ENCODE measurements around the gene TAOK3.

The TAOK3 gene

GRCh38 chr12:118160536-118160935, 212.2 kb downstream of the TAOK3 start:
- H3K36me3 ChIP-seq (ENCODE audit: control insufficient read depth in 2 of 2, insufficient read depth in 2 of 2, low read length in 2 of 2): peaks cover 50 to 54% of the 10 kb centered on the region in 2 donors
- H3K27me3 ChIP-seq (ENCODE audit: control insufficient read depth in 2 of 2, insufficient read depth in 2 of 2, low read length in 2 of 2): no peaks in the 10 kb centered on the region
- no peaks in the 10 kb centered on the region for H3K4me1 ChIP-seq (ENCODE audit: control insufficient read depth in 2 of 2, insufficient read depth in 2 of 2, low read length in 2 of 2)
- no peak overlapping the region for H3K27ac ChIP-seq (ENCODE audit: low read depth in 2 of 2, low read length in 2 of 2)
- no peak overlapping the region for H3K4me3 ChIP-seq (ENCODE audit: low read length in 2 of 2)
- no peaks in the 10 kb centered on the region for H3K9me3 ChIP-seq (ENCODE audit: control insufficient read depth in 2 of 2, low read length in 2 of 2)
- H3K9ac ChIP-seq (ENCODE audit: low read depth in 1 of 2, low read length in 2 of 2): no peak overlapping the region

GRCh38 chr12:118151755-118152154, 221.0 kb downstream of the TAOK3 start:
- H3K36me3 ChIP-seq (ENCODE audit: control insufficient read depth in 2 of 2, insufficient read depth in 2 of 2, low read length in 2 of 2): peaks cover 37% of the 10 kb centered on the region in 2 donors
- H3K9ac ChIP-seq (ENCODE audit: low read depth in 1 of 2, low read length in 2 of 2): no peak overlapping the region
- no peaks in the 10 kb centered on the region for H3K27me3 ChIP-seq (ENCODE audit: control insufficient read depth in 2 of 2, insufficient read depth in 2 of 2, low read length in 2 of 2)
- H3K27ac ChIP-seq (ENCODE audit: low read depth in 2 of 2, low read length in 2 of 2): no peak overlapping the region
- no peaks in the 10 kb centered on the region for H3K9me3 ChIP-seq (ENCODE audit: control insufficient read depth in 2 of 2, low read length in 2 of 2)
- H3K4me3 ChIP-seq (ENCODE audit: low read length in 2 of 2): no peak overlapping the region
- H3K4me1 ChIP-seq (ENCODE audit: control insufficient read depth in 2 of 2, insufficient read depth in 2 of 2, low read length in 2 of 2): no peaks in the 10 kb centered on the region

- H3K36me3 ChIP-seq (ENCODE audit: control insufficient read depth in 2 of 2, insufficient read depth in 2 of 2, low read length in 2 of 2): peaks cover 32 to 44% of the 10 kb centered on the region in 2 donors
- no peak overlapping the region for H3K9ac ChIP-seq (ENCODE audit: low read depth in 1 of 2, low read length in 2 of 2)
- no peaks in the 10 kb centered on the region for H3K27me3 ChIP-seq (ENCODE audit: control insufficient read depth in 2 of 2, insufficient read depth in 2 of 2, low read length in 2 of 2)
- H3K9me3 ChIP-seq (ENCODE audit: control insufficient read depth in 2 of 2, low read length in 2 of 2): no peaks in the 10 kb centered on the region
- no peak overlapping the region for H3K4me3 ChIP-seq (ENCODE audit: low read length in 2 of 2)
- no peak overlapping the region for H3K27ac ChIP-seq (ENCODE audit: low read depth in 2 of 2, low read length in 2 of 2)
- H3K4me1 ChIP-seq (ENCODE audit: control insufficient read depth in 2 of 2, insufficient read depth in 2 of 2, low read length in 2 of 2): no peaks in the 10 kb centered on the region
Observed at GRCh38 chr12:118150625-118151024, 222.1 kb downstream of the TAOK3 start.

GRCh38 chr12:118148287-118148686, 224.4 kb downstream of the TAOK3 start:
- H3K36me3 ChIP-seq (ENCODE audit: control insufficient read depth in 2 of 2, insufficient read depth in 2 of 2, low read length in 2 of 2): peaks cover 40 to 54% of the 10 kb centered on the region in 2 donors
- H3K4me1 ChIP-seq (ENCODE audit: control insufficient read depth in 2 of 2, insufficient read depth in 2 of 2, low read length in 2 of 2): no peaks in the 10 kb centered on the region
- H3K9me3 ChIP-seq (ENCODE audit: control insufficient read depth in 2 of 2, low read length in 2 of 2): no peaks in the 10 kb centered on the region
- no peaks in the 10 kb centered on the region for H3K27me3 ChIP-seq (ENCODE audit: control insufficient read depth in 2 of 2, insufficient read depth in 2 of 2, low read length in 2 of 2)
- H3K27ac ChIP-seq (ENCODE audit: low read depth in 2 of 2, low read length in 2 of 2): no peak overlapping the region
- no peak overlapping the region for H3K4me3 ChIP-seq (ENCODE audit: low read length in 2 of 2)
- H3K9ac ChIP-seq (ENCODE audit: low read depth in 1 of 2, low read length in 2 of 2): no peak overlapping the region

GRCh38 chr12:118145798-118146156, 226.9 kb downstream of the TAOK3 start:
- Histone ChIP-seq H3K9me3 (ENCODE audit: control insufficient read depth in 2 of 2, low read length in 2 of 2) (no peaks in the 10 kb centered on the region), H3K36me3 (ENCODE audit: control insufficient read depth in 2 of 2, insufficient read depth in 2 of 2, low read length in 2 of 2) (peaks cover 28 to 55% of the 10 kb centered on the region in 2 donors), H3K9ac (ENCODE audit: low read depth in 1 of 2, low read length in 2 of 2) (no peak overlapping the region), H3K4me1 (ENCODE audit: control insufficient read depth in 2 of 2, insufficient read depth in 2 of 2, low read length in 2 of 2) (no peaks in the 10 kb centered on the region), H3K27me3 (ENCODE audit: control insufficient read depth in 2 of 2, insufficient read depth in 2 of 2, low read length in 2 of 2) (no peaks in the 10 kb centered on the region), H3K27ac (ENCODE audit: low read depth in 2 of 2, low read length in 2 of 2) (no peak overlapping the region), H3K4me3 (ENCODE audit: low read length in 2 of 2) (no peak overlapping the region)

- Histone ChIP-seq H3K27me3 (ENCODE audit: control insufficient read depth in 2 of 2, insufficient read depth in 2 of 2, low read length in 2 of 2) (no peaks in the 10 kb centered on the region), H3K9me3 (ENCODE audit: control insufficient read depth in 2 of 2, low read length in 2 of 2) (no peaks in the 10 kb centered on the region), H3K27ac (ENCODE audit: low read depth in 2 of 2, low read length in 2 of 2) (no peak overlapping the region), H3K4me1 (ENCODE audit: control insufficient read depth in 2 of 2, insufficient read depth in 2 of 2, low read length in 2 of 2) (no peaks in the 10 kb centered on the region), H3K36me3 (ENCODE audit: control insufficient read depth in 2 of 2, insufficient read depth in 2 of 2, low read length in 2 of 2) (peaks cover 24 to 58% of the 10 kb centered on the region in 2 donors), H3K9ac (ENCODE audit: low read depth in 1 of 2, low read length in 2 of 2) (no peak overlapping the region), H3K4me3 (ENCODE audit: low read length in 2 of 2) (no peak overlapping the region)
Observed at GRCh38 chr12:118145113-118145797, 227.5 kb downstream of the TAOK3 start.

GRCh38 chr12:118144499-118144898, 228.2 kb downstream of the TAOK3 start:
- H3K9ac ChIP-seq (ENCODE audit: low read depth in 1 of 2, low read length in 2 of 2): no peak overlapping the region
- H3K27ac ChIP-seq (ENCODE audit: low read depth in 2 of 2, low read length in 2 of 2): no peak overlapping the region
- H3K4me1 ChIP-seq (ENCODE audit: control insufficient read depth in 2 of 2, insufficient read depth in 2 of 2, low read length in 2 of 2): no peaks in the 10 kb centered on the region
- no peaks in the 10 kb centered on the region for H3K27me3 ChIP-seq (ENCODE audit: control insufficient read depth in 2 of 2, insufficient read depth in 2 of 2, low read length in 2 of 2)
- H3K36me3 ChIP-seq (ENCODE audit: control insufficient read depth in 2 of 2, insufficient read depth in 2 of 2, low read length in 2 of 2): peaks cover 27 to 61% of the 10 kb centered on the region in 2 donors
- H3K9me3 ChIP-seq (ENCODE audit: control insufficient read depth in 2 of 2, low read length in 2 of 2): no peaks in the 10 kb centered on the region
- H3K4me3 ChIP-seq (ENCODE audit: low read length in 2 of 2): no peak overlapping the region

GRCh38 chr12:118140825-118141224, 231.9 kb downstream of the TAOK3 start:
- peaks cover 6 to 7% of the 10 kb centered on the region in 2 donors for H3K4me1 ChIP-seq (ENCODE audit: control insufficient read depth in 2 of 2, insufficient read depth in 2 of 2, low read length in 2 of 2)
- H3K9me3 ChIP-seq (ENCODE audit: control insufficient read depth in 2 of 2, low read length in 2 of 2): no peaks in the 10 kb centered on the region
- no peaks in the 10 kb centered on the region for H3K27me3 ChIP-seq (ENCODE audit: control insufficient read depth in 2 of 2, insufficient read depth in 2 of 2, low read length in 2 of 2)
- H3K4me3 ChIP-seq (ENCODE audit: low read length in 2 of 2): no peak overlapping the region
- H3K27ac ChIP-seq (ENCODE audit: low read depth in 2 of 2, low read length in 2 of 2): no peak overlapping the region
- H3K9ac ChIP-seq (ENCODE audit: low read depth in 1 of 2, low read length in 2 of 2): no peak overlapping the region
- H3K36me3 ChIP-seq (ENCODE audit: control insufficient read depth in 2 of 2, insufficient read depth in 2 of 2, low read length in 2 of 2): peaks cover 32 to 51% of the 10 kb centered on the region in 2 donors

- Histone ChIP-seq H3K36me3 (ENCODE audit: control insufficient read depth in 2 of 2, insufficient read depth in 2 of 2, low read length in 2 of 2) (peaks cover 12 to 30% of the 10 kb centered on the region in 2 donors), H3K9ac (ENCODE audit: low read depth in 1 of 2, low read length in 2 of 2) (peak overlapping the region; percentile 82 to 83), H3K4me3 (ENCODE audit: low read length in 2 of 2) (peak overlapping the region; percentile 73 to 83), H3K4me1 (ENCODE audit: control insufficient read depth in 2 of 2, insufficient read depth in 2 of 2, low read length in 2 of 2) (peaks cover 11 to 12% of the 10 kb centered on the region in 2 donors), H3K27me3 (ENCODE audit: control insufficient read depth in 2 of 2, insufficient read depth in 2 of 2, low read length in 2 of 2) (no peaks in the 10 kb centered on the region), H3K27ac (ENCODE audit: low read depth in 2 of 2, low read length in 2 of 2) (peak overlapping the region; percentile 74 to 85), H3K9me3 (ENCODE audit: control insufficient read depth in 2 of 2, low read length in 2 of 2) (no peaks in the 10 kb centered on the region)
Observed at GRCh38 chr12:118137148-118137678, 235.5 kb downstream of the TAOK3 start.

- H3K27ac ChIP-seq (ENCODE audit: low read depth in 2 of 2, low read length in 2 of 2): peak overlapping the region; percentile 74 to 85
- H3K36me3 ChIP-seq (ENCODE audit: control insufficient read depth in 2 of 2, insufficient read depth in 2 of 2, low read length in 2 of 2): peaks cover 12 to 25% of the 10 kb centered on the region in 2 donors
- H3K27me3 ChIP-seq (ENCODE audit: control insufficient read depth in 2 of 2, insufficient read depth in 2 of 2, low read length in 2 of 2): no peaks in the 10 kb centered on the region
- peak overlapping the region; percentile 73 to 83 for H3K4me3 ChIP-seq (ENCODE audit: low read length in 2 of 2)
- H3K4me1 ChIP-seq (ENCODE audit: control insufficient read depth in 2 of 2, insufficient read depth in 2 of 2, low read length in 2 of 2): peaks cover 12 to 14% of the 10 kb centered on the region in 2 donors
- peak overlapping the region; percentile 82 to 83 for H3K9ac ChIP-seq (ENCODE audit: low read depth in 1 of 2, low read length in 2 of 2)
- H3K9me3 ChIP-seq (ENCODE audit: control insufficient read depth in 2 of 2, low read length in 2 of 2): no peaks in the 10 kb centered on the region
Observed at GRCh38 chr12:118136559-118137003, 236.1 kb downstream of the TAOK3 start.
